Spinal cord (tissue), 10 donors: Measurements from ENCODE around the gene ODF2. TPM values are rescaled to one million over a fixed set of nuclear protein-coding genes. Genes with fewer than 3 reads are reported as not detected.

Experiments used
- DNase-seq, 6 donors: peaks; one replicate each; pipeline versions ENCODE4 v3.0.0 to v3.0.0-alpha.2; 2013 to 2015; ENCODE audit warnings: low spot score in 6 of 6, low read depth in 4 of 6
- H3K27ac ChIP-seq: one replicate; pipeline ENCODE4 v1.5.1; 2013; ENCODE audit warnings: low read depth, low read length, control low read depth
- H3K27me3 ChIP-seq: one replicate; pipeline ENCODE4 v1.6.1; 2013; ENCODE audit warnings: low read length; ENCODE audit not compliant: control insufficient read depth, insufficient read depth
- H3K36me3 ChIP-seq: one replicate; pipeline ENCODE4 v1.6.1; 2013; ENCODE audit warnings: low read length; ENCODE audit not compliant: control insufficient read depth, insufficient read depth
- H3K4me1 ChIP-seq: one replicate; pipeline ENCODE4 v1.6.1; 2013; ENCODE audit warnings: low read length; ENCODE audit not compliant: control insufficient read depth, insufficient read depth
- H3K4me3 ChIP-seq: one replicate; pipeline ENCODE4 v1.5.1; 2013; ENCODE audit warnings: low read depth, low read length, control low read depth
- H3K9me3 ChIP-seq: one replicate; pipeline ENCODE4 v1.6.1; 2013; ENCODE audit warnings: low read length; ENCODE audit not compliant: control insufficient read depth, insufficient read depth
- WGBS: methylation state at CpG from one replicate; pipeline ENCODE4 v1.1.5; 2013; ENCODE audit warnings: missing lambda C conversion rate; ENCODE audit not compliant: insufficient coverage; 5-methylcytosine and 5-hydroxymethylcytosine counted together
- polyA plus RNA-seq, 2 donors: library from polyadenylated mRNA; unstranded; fragments of 120-200 nt; gene quantifications; one replicate each; pipeline ENCODE4 v1.2.1, GENCODE V29; 2013; ENCODE audit not compliant: insufficient read length in 2 of 2
- total RNA-seq, 2 donors: library from RNA; depleted of rRNA in 1 of 2; stranded (reverse); fragments of 120-200 nt in 1 of 2; fragments of >200 nt in 1 of 2; gene quantifications; one replicate each; pipeline versions ENCODE4 v1.2.3 to v1.2.4, GENCODE V29; 2013 to 2014
- donor health status: healthy.

Gene ODF2
- total and polyA plus RNA-seq, 4 donors = 21.2 to 67.8 (median 50.2) TPM

DNA sequence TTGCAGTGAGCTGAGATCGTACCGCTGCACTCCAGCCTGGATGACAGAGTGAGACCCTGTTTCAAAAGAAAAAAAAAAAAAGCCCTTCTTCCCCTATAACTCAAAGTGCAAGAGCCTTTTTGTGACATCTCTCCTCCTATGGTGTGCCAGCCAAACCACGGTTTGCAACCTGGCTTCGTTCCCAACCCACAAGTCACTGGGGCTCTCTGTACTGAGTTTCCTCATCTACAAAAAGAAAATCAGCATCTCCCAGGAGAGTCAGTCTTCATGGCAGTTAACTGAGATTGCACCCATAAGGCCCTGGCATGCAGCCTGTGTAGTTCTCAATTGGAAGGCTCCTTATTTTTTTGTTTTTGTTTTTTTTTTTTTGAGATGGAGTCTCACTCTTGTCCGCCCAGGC is 14.8 kb downstream of the ODF2 start:
- Histone ChIP-seq H3K4me1 (no peaks in the 10 kb centered on the region), H3K27me3 (no peaks in the 10 kb centered on the region), H3K36me3 (peaks cover 55% of the 10 kb centered on the region), H3K9me3 (no peaks in the 10 kb centered on the region), H3K4me3 (no peak overlapping the region), H3K27ac (no peak overlapping the region)
- WGBS = 48% methylated on average over 3 of the region's 5 CpGs
- peak in 3 of 6 donors; percentile 28 to 80 (median 48) for DNase-seq

DNA sequence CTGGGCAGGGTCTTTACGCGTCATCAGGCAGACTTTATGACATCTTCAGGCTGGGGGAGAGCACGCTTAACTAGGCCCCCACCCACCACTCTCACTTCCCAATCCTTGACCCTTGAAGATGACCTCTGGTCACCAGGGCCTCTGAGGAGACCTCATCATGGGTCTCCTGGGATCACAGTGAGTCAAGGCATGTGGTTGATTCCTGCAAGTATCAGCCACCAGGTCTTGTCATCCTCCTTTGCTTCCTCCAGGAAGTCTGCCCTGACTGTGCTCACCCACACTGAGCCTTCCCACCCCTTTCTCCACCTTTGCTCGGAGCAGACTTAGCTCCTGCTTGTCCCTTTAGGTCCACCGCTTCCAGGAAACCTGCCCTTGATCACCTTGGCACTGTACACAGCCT is 17.3 kb downstream of the ODF2 start:
- Histone ChIP-seq H3K4me3 (no peak overlapping the region), H3K27ac (no peak overlapping the region), H3K27me3 (no peaks in the 10 kb centered on the region), H3K4me1 (no peaks in the 10 kb centered on the region), H3K36me3 (peaks cover 63% of the 10 kb centered on the region), H3K9me3 (no peaks in the 10 kb centered on the region)
- WGBS = 97% methylated on average over 5 of the region's 5 CpGs
- DNase-seq = no peak

DNA sequence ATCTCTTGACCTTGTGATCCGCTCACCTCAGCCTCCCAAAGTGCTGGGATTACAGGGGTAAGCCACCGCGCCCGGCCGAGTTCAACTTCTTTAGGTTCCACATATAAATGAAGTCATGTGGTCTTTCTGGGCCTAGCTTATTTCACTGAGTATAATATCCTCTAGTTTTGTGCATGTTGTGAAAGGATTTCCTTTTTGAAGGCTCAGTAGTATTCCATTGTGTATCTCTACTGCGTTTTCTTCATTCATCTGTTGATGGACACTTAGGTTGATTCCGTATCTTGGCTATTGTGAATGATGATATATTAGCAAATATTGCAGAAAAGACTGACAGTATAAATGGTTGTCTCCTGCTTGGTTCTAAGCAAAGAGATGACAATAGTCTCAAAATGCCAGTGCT is 20.1 kb downstream of the ODF2 start:
- Histone ChIP-seq H3K27me3 (no peaks in the 10 kb centered on the region), H3K9me3 (no peaks in the 10 kb centered on the region), H3K4me1 (no peaks in the 10 kb centered on the region), H3K27ac (no peak overlapping the region), H3K4me3 (no peak overlapping the region), H3K36me3 (peaks cover 60% of the 10 kb centered on the region)
- DNase-seq = no peak
- 93% methylated on average over 2 of the region's 7 CpGs for WGBS

DNA sequence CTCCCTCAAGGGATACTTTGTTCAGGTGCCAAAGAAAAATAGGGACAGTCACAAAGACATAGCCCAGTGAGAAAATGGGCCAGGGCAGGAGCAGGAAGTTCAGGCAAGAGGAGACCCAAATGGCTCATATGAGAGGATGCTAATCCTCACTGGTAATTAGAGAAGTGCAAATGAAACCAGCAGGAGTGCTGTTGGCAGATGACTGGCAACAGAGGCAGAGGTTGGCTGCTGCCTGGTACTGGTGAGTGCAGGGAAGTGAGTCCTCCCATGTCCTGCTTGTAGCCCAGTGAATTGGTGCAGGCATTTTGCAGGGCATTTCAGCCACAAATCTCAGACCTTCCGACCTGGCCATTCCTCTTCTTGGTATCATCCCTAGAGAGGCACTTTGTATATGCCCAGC is 23.5 kb downstream of the ODF2 start:
- no peak overlapping the region for H3K4me3 ChIP-seq
- whole genome bisulfite sequencing = 86% methylated on average over 1 of the region's 1 CpG
- DNase-seq = peak in 1 of 6 donors; percentile 37
- no peaks in the 10 kb centered on the region for H3K4me1 ChIP-seq
- H3K36me3 ChIP-seq = peaks cover 61% of the 10 kb centered on the region
- no peaks in the 10 kb centered on the region for H3K9me3 ChIP-seq
- no peak overlapping the region for H3K27ac ChIP-seq
- no peaks in the 10 kb centered on the region for H3K27me3 ChIP-seq

DNA sequence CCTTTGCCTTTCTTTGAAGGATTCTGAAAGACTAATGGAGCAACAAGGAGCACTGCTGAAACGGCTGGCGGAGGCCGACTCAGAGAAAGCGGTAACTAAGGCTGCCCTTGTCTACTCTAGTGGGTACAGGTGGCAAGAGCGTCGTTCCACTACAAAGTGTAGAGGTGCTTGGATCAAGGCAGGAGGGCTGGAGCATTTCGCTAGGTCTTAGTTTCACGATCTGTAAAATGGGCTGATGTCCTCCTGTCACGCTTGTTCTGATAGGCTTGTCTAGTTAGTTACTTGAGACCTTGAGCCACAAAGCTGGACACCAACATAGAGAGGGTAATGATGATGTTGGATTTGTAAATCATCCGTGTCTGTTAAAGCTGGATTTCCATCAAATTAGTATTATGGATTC is 25.8 kb downstream of the ODF2 start:
- no peaks in the 10 kb centered on the region for H3K27me3 ChIP-seq
- no peak for DNase-seq
- no peaks in the 10 kb centered on the region for H3K4me1 ChIP-seq
- H3K27ac ChIP-seq = no peak overlapping the region
- WGBS = 100% methylated on average over 9 of the region's 10 CpGs
- H3K4me3 ChIP-seq = no peak overlapping the region
- H3K36me3 ChIP-seq = peaks cover 72% of the 10 kb centered on the region
- H3K9me3 ChIP-seq = no peaks in the 10 kb centered on the region

DNA sequence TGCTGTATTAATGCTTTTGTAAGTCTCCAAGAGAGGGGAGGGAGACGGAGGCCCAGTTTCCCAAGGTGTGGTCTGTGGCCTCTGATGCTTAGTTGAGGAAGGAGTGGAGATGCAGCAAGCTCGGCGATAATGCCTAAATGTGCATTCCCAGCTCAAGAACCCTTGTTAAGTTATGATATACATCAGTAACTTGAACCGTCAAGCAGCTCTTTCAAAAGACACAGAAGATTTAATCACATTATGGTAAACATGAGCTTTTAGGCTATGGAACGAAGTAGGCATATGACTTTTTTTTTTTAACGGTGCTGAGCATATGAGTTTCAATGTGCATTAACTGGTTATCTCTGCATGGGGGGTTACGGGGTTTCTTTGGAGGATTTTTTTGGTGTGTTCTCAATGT is 26.4 kb downstream of the ODF2 start:
- Histone ChIP-seq H3K27ac (no peak overlapping the region), H3K9me3 (no peaks in the 10 kb centered on the region), H3K4me3 (no peak overlapping the region), H3K36me3 (peaks cover 73% of the 10 kb centered on the region), H3K4me1 (no peaks in the 10 kb centered on the region), H3K27me3 (no peaks in the 10 kb centered on the region)
- 100% methylated on average over 1 of the region's 7 CpGs for WGBS
- no peak for DNase-seq

DNA sequence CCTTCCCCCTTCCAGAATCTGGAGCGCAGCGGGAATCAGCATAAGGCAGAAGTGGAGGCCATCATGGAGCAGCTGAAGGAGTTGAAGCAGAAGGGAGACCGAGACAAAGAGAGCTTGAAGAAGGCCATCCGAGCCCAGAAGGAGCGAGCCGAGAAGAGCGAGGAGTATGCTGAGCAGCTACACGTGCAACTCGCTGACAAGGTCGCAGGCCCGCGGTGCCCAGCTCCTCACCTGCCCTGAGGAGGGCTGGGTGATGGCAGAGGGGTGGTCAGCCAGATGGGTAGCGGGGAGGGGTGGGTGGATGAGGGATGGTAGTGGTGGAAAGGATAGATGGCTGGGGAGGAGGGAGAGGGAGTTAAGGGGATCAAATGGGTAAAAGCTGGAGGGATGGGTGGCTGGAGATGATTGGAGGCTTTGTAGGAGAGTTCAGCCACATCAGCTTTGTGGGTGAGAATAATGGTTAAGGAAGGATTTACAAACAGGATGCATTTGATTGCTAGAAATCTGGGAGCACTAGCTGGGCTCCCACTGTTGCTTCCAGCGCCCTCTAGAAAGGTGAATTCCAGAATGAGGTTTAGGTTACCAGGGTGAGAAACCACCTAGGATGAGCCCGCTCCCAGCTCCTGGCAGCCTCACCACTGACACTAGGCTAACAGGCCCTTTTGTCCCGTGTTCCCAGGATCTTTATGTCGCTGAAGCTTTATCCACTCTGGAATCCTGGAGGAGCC is 29.0 kb downstream of the ODF2 start:
- Histone ChIP-seq H3K27ac (no peak overlapping the region), H3K9me3 (no peaks in the 10 kb centered on the region), H3K27me3 (no peaks in the 10 kb centered on the region), H3K36me3 (peaks cover 74% of the 10 kb centered on the region), H3K4me1 (no peaks in the 10 kb centered on the region), H3K4me3 (no peak overlapping the region)
- 90% methylated on average over 13 of the region's 17 CpGs for WGBS
- no peak for DNase-seq

DNA sequence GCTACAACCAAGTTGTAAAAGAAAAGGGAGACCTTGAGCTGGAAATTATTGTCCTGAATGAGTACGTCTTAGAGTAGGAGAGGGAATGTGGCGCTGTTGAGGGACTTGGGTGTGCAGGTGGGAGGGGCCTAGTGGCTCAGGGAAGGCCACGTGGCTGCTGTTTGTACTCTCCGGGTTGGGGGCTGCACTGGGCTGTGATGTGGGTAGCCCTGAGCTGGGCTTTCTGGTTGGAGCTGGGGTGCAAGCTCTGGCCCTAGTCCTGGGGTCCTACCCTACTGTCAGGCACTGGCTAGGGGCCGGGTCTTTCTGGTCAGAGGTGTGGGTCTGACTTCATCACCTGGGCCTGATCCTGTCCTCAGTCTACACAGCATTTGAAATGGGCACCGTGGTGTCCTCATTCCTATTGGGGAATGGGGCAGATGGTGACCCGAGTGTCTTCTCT is 29.6 kb downstream of the ODF2 start:
- no peak overlapping the region for H3K27ac ChIP-seq
- WGBS = 68% methylated on average over 6 of the region's 7 CpGs
- H3K9me3 ChIP-seq = no peaks in the 10 kb centered on the region
- no peaks in the 10 kb centered on the region for H3K4me1 ChIP-seq
- H3K36me3 ChIP-seq = peaks cover 74% of the 10 kb centered on the region
- H3K27me3 ChIP-seq = no peaks in the 10 kb centered on the region
- H3K4me3 ChIP-seq = no peak overlapping the region
- no peak for DNase-seq

DNA sequence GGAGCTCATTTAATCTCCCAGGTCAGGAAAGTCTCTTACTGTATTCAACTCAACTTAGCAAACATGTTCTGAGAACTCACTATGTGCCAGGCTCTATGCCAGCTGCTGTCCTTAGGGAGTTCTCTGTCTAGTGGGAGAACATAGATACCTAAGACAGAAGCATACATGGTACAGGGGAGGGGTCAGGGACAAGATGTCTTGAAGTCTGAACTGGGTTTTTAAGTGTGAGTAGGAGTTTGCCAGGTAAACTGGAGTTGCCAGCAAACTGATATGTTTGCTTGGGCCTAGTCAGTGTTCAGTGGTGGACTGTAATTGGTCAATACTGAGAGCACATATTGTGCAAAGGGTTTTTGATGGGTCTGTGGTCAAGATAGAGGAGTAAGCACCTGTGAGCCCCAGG is 30.4 kb downstream of the ODF2 start:
- Histone ChIP-seq H3K4me1 (no peaks in the 10 kb centered on the region), H3K4me3 (no peak overlapping the region), H3K36me3 (peaks cover 78% of the 10 kb centered on the region), H3K27ac (no peak overlapping the region), H3K9me3 (no peaks in the 10 kb centered on the region), H3K27me3 (no peaks in the 10 kb centered on the region)
- no peak for DNase-seq

DNA sequence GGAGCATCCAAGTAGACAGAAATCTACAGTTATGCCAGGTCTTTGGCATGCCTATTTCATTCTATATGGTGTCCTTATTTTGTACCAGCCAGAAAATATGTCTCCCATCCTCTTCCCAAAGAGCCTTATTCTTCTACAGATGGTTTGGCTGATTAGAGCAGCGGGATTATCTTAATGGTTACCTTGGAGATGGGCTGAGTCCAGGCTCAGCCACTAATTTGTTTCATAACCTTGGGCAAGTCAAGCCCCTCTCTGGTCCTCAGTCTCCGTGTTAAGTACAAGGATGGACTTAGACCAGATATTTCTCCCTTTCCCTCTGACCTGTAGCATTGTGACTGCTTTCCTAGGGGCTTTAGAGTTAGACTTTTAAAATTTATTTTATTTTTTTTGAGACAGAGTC is 37.6 kb downstream of the ODF2 start:
- Histone ChIP-seq H3K36me3 (peaks cover 72% of the 10 kb centered on the region), H3K4me1 (peaks cover 14% of the 10 kb centered on the region), H3K9me3 (no peaks in the 10 kb centered on the region), H3K27ac (no peak overlapping the region), H3K27me3 (no peaks in the 10 kb centered on the region), H3K4me3 (no peak overlapping the region)
- DNase-seq = no peak
- 80% methylated on average over 1 of the region's 2 CpGs for WGBS
